Measurements from ENCODE around the gene CLCNKB.

CLCNKB gene

GRCh38 chr1:16088351-16088911, 44.8 kb downstream of the CLCNKB start:
- no peaks in the 10 kb centered on the region for H3K36me3 ChIP-seq (replicated peaks in 1 of 2; ENCODE audit: control insufficient read depth in 2 of 2, insufficient read depth in 2 of 2, low read length in 2 of 2)
- no peak overlapping the region for H3K4me3 ChIP-seq (ENCODE audit: low read length in 2 of 2)
- H2BK5ac ChIP-seq (ENCODE audit: low read length), result peak overlapping the region; percentile 85
- H3K14ac ChIP-seq (ENCODE audit: low read length), result peak overlapping the region; percentile 84
- H3K18ac ChIP-seq (ENCODE audit: low read length), result peak overlapping the region; percentile 92
- WGBS, 2 donors (ENCODE audit: extremely low coverage in 2 of 2, insufficient read length in 2 of 2, insufficient replicate concordance in 1 of 2), result no CpG with 5 or more reads among the region's 17 CpGs
- no peak overlapping the region for H3K4me2 ChIP-seq (ENCODE audit: insufficient read depth, low read length, poor library complexity, severe bottlenecking)
- H4K91ac ChIP-seq (ENCODE audit: low read depth, low read length, poor library complexity), result no peak overlapping the region
- H3K27ac ChIP-seq (replicated peaks; ENCODE audit: low read length), result no peak overlapping the region
- H4K8ac ChIP-seq (ENCODE audit: low read depth, low read length), result no peak overlapping the region
- peaks cover 0 to 8% of the 10 kb centered on the region in 2 donors for H3K4me1 ChIP-seq (ENCODE audit: control insufficient read depth in 2 of 2, insufficient read depth in 1 of 2, low read depth in 1 of 2, low read length in 2 of 2)
- H3K27me3 ChIP-seq (ENCODE audit: control insufficient read depth in 3 of 3, insufficient read depth in 3 of 3, low read depth in 1 of 3, low read length in 3 of 3), result peaks cover 0 to 23% (median 0%) of the 10 kb centered on the region in 3 experiments
- no peak overlapping the region for H2AFZ ChIP-seq (ENCODE audit: low read length)
- H2AK5ac ChIP-seq (ENCODE audit: low read depth, low read length), result peak overlapping the region; percentile 99
- peak overlapping the region; percentile 56 for H2BK120ac ChIP-seq (ENCODE audit: low read depth, low read length)
- H3K9ac ChIP-seq (ENCODE audit: low read depth, low read length, poor library complexity), result peak overlapping the region; percentile 36
- no peaks in the 10 kb centered on the region for H3K9me3 ChIP-seq (replicated peaks in 1 of 2; ENCODE audit: control insufficient read depth in 2 of 2, insufficient read depth in 1 of 2, low read depth in 1 of 2, low read length in 2 of 2)
- H3K4ac ChIP-seq (ENCODE audit: low read length), result no peak overlapping the region
- no peaks in the 10 kb centered on the region for H3K79me1 ChIP-seq (ENCODE audit: low read depth, low read length)
- peak overlapping the region; percentile 68 for H3K23ac ChIP-seq (ENCODE audit: low read depth, low read length, poor library complexity)
- peak overlapping the region; percentile 99 for H2BK12ac ChIP-seq (ENCODE audit: low read length)
- H2BK15ac ChIP-seq (ENCODE audit: low read length), result peak overlapping the region; percentile 90
- no peak for DNase-seq (ENCODE audit: low spot score)

DNA sequence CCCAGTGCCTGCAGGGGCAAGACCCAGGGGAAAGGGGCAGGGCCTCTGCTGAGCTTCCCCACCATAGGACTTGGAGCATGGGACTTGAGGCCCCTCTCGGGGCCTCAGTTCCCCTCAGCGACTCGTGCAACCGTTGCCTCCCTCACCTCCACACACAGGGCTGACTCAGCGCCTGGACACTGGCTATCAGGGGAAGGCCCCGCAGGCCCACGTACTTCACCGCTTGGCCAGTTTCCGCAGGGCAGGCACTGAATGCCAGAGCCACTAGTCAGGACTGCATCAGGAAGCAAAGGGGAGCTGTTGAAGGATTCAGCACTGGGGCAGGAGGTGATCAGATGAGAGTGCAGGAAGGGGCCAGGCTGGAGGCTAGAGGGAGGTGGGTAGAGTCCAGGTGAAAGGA, 45.4 kb downstream of the CLCNKB start:
- Histone ChIP-seq H2BK12ac (ENCODE audit: low read length) (peak overlapping the region; percentile 99), H2AFZ (ENCODE audit: low read length) (peak overlapping the region; percentile 29), H3K9ac (ENCODE audit: low read depth, low read length, poor library complexity) (no peak overlapping the region), H3K4ac (ENCODE audit: low read length) (peak overlapping the region; percentile 44), H3K9me3 (replicated peaks in 1 of 2; ENCODE audit: control insufficient read depth in 2 of 2, insufficient read depth in 1 of 2, low read depth in 1 of 2, low read length in 2 of 2) (no peaks in the 10 kb centered on the region), H3K36me3 (replicated peaks in 1 of 2; ENCODE audit: control insufficient read depth in 2 of 2, insufficient read depth in 2 of 2, low read length in 2 of 2) (no peaks in the 10 kb centered on the region), H3K27me3 (ENCODE audit: control insufficient read depth in 3 of 3, insufficient read depth in 3 of 3, low read depth in 1 of 3, low read length in 3 of 3) (peaks cover 0 to 23% (median 0%) of the 10 kb centered on the region in 3 experiments), H4K91ac (ENCODE audit: low read depth, low read length, poor library complexity) (no peak overlapping the region), H2AK5ac (ENCODE audit: low read depth, low read length) (peak overlapping the region; percentile 99), H4K8ac (ENCODE audit: low read depth, low read length) (no peak overlapping the region), H3K27ac (replicated peaks; ENCODE audit: low read length) (no peak overlapping the region), H3K79me1 (ENCODE audit: low read depth, low read length) (no peaks in the 10 kb centered on the region), H3K14ac (ENCODE audit: low read length) (peak overlapping the region; percentile 84), H3K4me2 (ENCODE audit: insufficient read depth, low read length, poor library complexity, severe bottlenecking) (no peak overlapping the region), H2BK120ac (ENCODE audit: low read depth, low read length) (peak overlapping the region; percentile 56), H3K4me1 (ENCODE audit: control insufficient read depth in 2 of 2, insufficient read depth in 1 of 2, low read depth in 1 of 2, low read length in 2 of 2) (peaks cover 4 to 13% of the 10 kb centered on the region in 2 donors), H2BK5ac (ENCODE audit: low read length) (peak overlapping the region; percentile 85), H3K23ac (ENCODE audit: low read depth, low read length, poor library complexity) (peak overlapping the region; percentile 77), H3K18ac (ENCODE audit: low read length) (peak overlapping the region; percentile 92), H2BK15ac (ENCODE audit: low read length) (peak overlapping the region; percentile 90), H3K4me3 (ENCODE audit: low read length in 2 of 2) (no peak overlapping the region)
- WGBS, 2 donors (ENCODE audit: extremely low coverage in 2 of 2, insufficient read length in 2 of 2, insufficient replicate concordance in 1 of 2), result no CpG with 5 or more reads among the region's 9 CpGs
- no peak for DNase-seq (ENCODE audit: low spot score)

GRCh38 chr1:16090076-16090826, 46.7 kb downstream of the CLCNKB start:
- no peak overlapping the region for H4K8ac ChIP-seq (ENCODE audit: low read depth, low read length)
- no peak for DNase-seq (ENCODE audit: low spot score)
- H3K27me3 ChIP-seq (ENCODE audit: control insufficient read depth in 3 of 3, insufficient read depth in 3 of 3, low read depth in 1 of 3, low read length in 3 of 3), result peaks cover 0 to 25% (median 0%) of the 10 kb centered on the region in 3 experiments
- H3K14ac ChIP-seq (ENCODE audit: low read length), result no peak overlapping the region
- H2BK12ac ChIP-seq (ENCODE audit: low read length), result no peak overlapping the region
- H3K4me3 ChIP-seq (ENCODE audit: low read length in 2 of 2), result no peak overlapping the region
- peak overlapping the region; percentile 60 for H2AK5ac ChIP-seq (ENCODE audit: low read depth, low read length)
- no peak overlapping the region for H3K4ac ChIP-seq (ENCODE audit: low read length)
- H2AFZ ChIP-seq (ENCODE audit: low read length), result no peak overlapping the region
- no peak overlapping the region for H2BK120ac ChIP-seq (ENCODE audit: low read depth, low read length)
- H3K4me1 ChIP-seq (ENCODE audit: control insufficient read depth in 2 of 2, insufficient read depth in 1 of 2, low read depth in 1 of 2, low read length in 2 of 2), result peaks cover 4 to 14% of the 10 kb centered on the region in 2 donors
- H3K4me2 ChIP-seq (ENCODE audit: insufficient read depth, low read length, poor library complexity, severe bottlenecking), result no peak overlapping the region
- H3K23ac ChIP-seq (ENCODE audit: low read depth, low read length, poor library complexity), result no peak overlapping the region
- no peak overlapping the region for H4K91ac ChIP-seq (ENCODE audit: low read depth, low read length, poor library complexity)
- H2BK15ac ChIP-seq (ENCODE audit: low read length), result peak overlapping the region; percentile 80
- no peaks in the 10 kb centered on the region for H3K9me3 ChIP-seq (replicated peaks in 1 of 2; ENCODE audit: control insufficient read depth in 2 of 2, insufficient read depth in 1 of 2, low read depth in 1 of 2, low read length in 2 of 2)
- H3K18ac ChIP-seq (ENCODE audit: low read length), result no peak overlapping the region
- H3K27ac ChIP-seq (replicated peaks; ENCODE audit: low read length), result no peak overlapping the region
- no peak overlapping the region for H3K9ac ChIP-seq (ENCODE audit: low read depth, low read length, poor library complexity)
- no peaks in the 10 kb centered on the region for H3K79me1 ChIP-seq (ENCODE audit: low read depth, low read length)
- WGBS, 2 donors (ENCODE audit: extremely low coverage in 2 of 2, insufficient read length in 2 of 2, insufficient replicate concordance in 1 of 2), result no CpG with 5 or more reads among the region's 5 CpGs
- no peaks in the 10 kb centered on the region for H3K36me3 ChIP-seq (replicated peaks in 1 of 2; ENCODE audit: control insufficient read depth in 2 of 2, insufficient read depth in 2 of 2, low read length in 2 of 2)
- no peak overlapping the region for H2BK5ac ChIP-seq (ENCODE audit: low read length)

GRCh38 chr1:16091296-16091695, 47.7 kb downstream of the CLCNKB start:
- no peak overlapping the region for H3K9ac ChIP-seq (ENCODE audit: low read depth, low read length, poor library complexity)
- no peak overlapping the region for H3K18ac ChIP-seq (ENCODE audit: low read length)
- H3K4me3 ChIP-seq (ENCODE audit: low read length in 2 of 2), result no peak overlapping the region
- H3K36me3 ChIP-seq (replicated peaks in 1 of 2; ENCODE audit: control insufficient read depth in 2 of 2, insufficient read depth in 2 of 2, low read length in 2 of 2), result no peaks in the 10 kb centered on the region
- H4K8ac ChIP-seq (ENCODE audit: low read depth, low read length), result no peak overlapping the region
- no peak overlapping the region for H2AK5ac ChIP-seq (ENCODE audit: low read depth, low read length)
- H2AFZ ChIP-seq (ENCODE audit: low read length), result no peak overlapping the region
- H3K9me3 ChIP-seq (replicated peaks in 1 of 2; ENCODE audit: control insufficient read depth in 2 of 2, insufficient read depth in 1 of 2, low read depth in 1 of 2, low read length in 2 of 2), result no peaks in the 10 kb centered on the region
- no peak overlapping the region for H4K91ac ChIP-seq (ENCODE audit: low read depth, low read length, poor library complexity)
- no peak for DNase-seq (ENCODE audit: low spot score)
- no peak overlapping the region for H3K27ac ChIP-seq (replicated peaks; ENCODE audit: low read length)
- H3K4ac ChIP-seq (ENCODE audit: low read length), result no peak overlapping the region
- H2BK15ac ChIP-seq (ENCODE audit: low read length), result peak overlapping the region; percentile 80
- H3K23ac ChIP-seq (ENCODE audit: low read depth, low read length, poor library complexity), result no peak overlapping the region
- no peak overlapping the region for H2BK5ac ChIP-seq (ENCODE audit: low read length)
- WGBS, 2 donors (ENCODE audit: extremely low coverage in 2 of 2, insufficient read length in 2 of 2, insufficient replicate concordance in 1 of 2), result no CpG with 5 or more reads among the region's 8 CpGs
- no peak overlapping the region for H2BK120ac ChIP-seq (ENCODE audit: low read depth, low read length)
- no peak overlapping the region for H3K4me2 ChIP-seq (ENCODE audit: insufficient read depth, low read length, poor library complexity, severe bottlenecking)
- no peaks in the 10 kb centered on the region for H3K79me1 ChIP-seq (ENCODE audit: low read depth, low read length)
- peaks cover 0 to 29% (median 0%) of the 10 kb centered on the region in 3 experiments for H3K27me3 ChIP-seq (ENCODE audit: control insufficient read depth in 3 of 3, insufficient read depth in 3 of 3, low read depth in 1 of 3, low read length in 3 of 3)
- no peak overlapping the region for H3K14ac ChIP-seq (ENCODE audit: low read length)
- no peak overlapping the region for H2BK12ac ChIP-seq (ENCODE audit: low read length)
- peaks cover 4 to 14% of the 10 kb centered on the region in 2 donors for H3K4me1 ChIP-seq (ENCODE audit: control insufficient read depth in 2 of 2, insufficient read depth in 1 of 2, low read depth in 1 of 2, low read length in 2 of 2)

Data from neuronal stem cell (in vitro differentiated cells).